HEK293 (cell line): ENCODE measurements around the gene SFT2D2.

ENCODE experiments used
- CTCF ChIA-PET: fragments of 350-600 bp; formaldehyde crosslinking; extraction: SDS; loops from one replicate; lab custom pipeline; 2021; ENCODE audit warnings: antibody characterized with exemption; lab: Yijun Ruan, JAX
- POLR2A ChIA-PET: fragments of 300-600 bp; formaldehyde crosslinking; extraction: SDS; loops from one replicate; lab custom pipeline; 2020; ENCODE audit warnings: antibody characterized with exemption, inconsistent platforms; lab: Yijun Ruan, JAX
- H3K27ac ChIP-seq: fragments of 200-500 bp; sonication (Bioruptor generic); 2 replicates; pipeline ENCODE4 v1.5.1; 2014; ENCODE audit warnings: low read depth, low read length, control low read depth, inconsistent platforms; ENCODE audit errors: extremely low read depth
- H3K36me3 ChIP-seq, 2 experiments: fragments of 200-500 bp in 1 of 2; sonication (Bioruptor generic) in 1 of 2; 1 replicate in 1 of 2; 2 replicates in 1 of 2; pipeline ENCODE4 v1.5.1; 2014 to 2017; ENCODE audit warnings: inconsistent platforms in 2 of 2, low read length in 2 of 2; ENCODE audit not compliant: control insufficient read depth in 2 of 2, insufficient read depth in 1 of 2
- H3K4me1 ChIP-seq: fragments of 200-500 bp; sonication (Bioruptor generic); 2 replicates; pipeline ENCODE4 v1.5.1; 2014; ENCODE audit warnings: mild to moderate bottlenecking, low read length, inconsistent platforms; ENCODE audit not compliant: control insufficient read depth, insufficient read depth
- H3K4me3 ChIP-seq: 2 replicates; pipeline ENCODE4 v1.5.1; 2011; ENCODE audit warnings: low read depth, mild to moderate bottlenecking, control low read depth, low read length, moderate library complexity
- H3K9me3 ChIP-seq: fragments of 200-500 bp; sonication (Bioruptor generic); 2 replicates; pipeline ENCODE4 v1.5.1; 2014; ENCODE audit warnings: low read depth, low read length, inconsistent platforms; ENCODE audit not compliant: control insufficient read depth, insufficient read depth
- EGR2 ChIP-seq: fragments of 450-650 bp; formaldehyde crosslinking; IDR thresholded peaks from 2 replicates; pipeline ENCODE4 v1.5.1; 2016; ENCODE audit warnings: low read depth, missing biosample characterization, missing genetic modification characterization
- OSR2 ChIP-seq: fragments of 450-650 bp; formaldehyde crosslinking; IDR thresholded peaks from 2 replicates; pipeline ENCODE4 v1.5.1; 2016; ENCODE audit warnings: missing biosample characterization, missing genetic modification characterization
- PRDM1 ChIP-seq: fragments of 450-650 bp; formaldehyde crosslinking; IDR thresholded peaks from 2 replicates; pipeline ENCODE4; 2016; ENCODE audit warnings: missing biosample characterization, missing genetic modification characterization
- REPIN1 ChIP-seq: fragments of 450-650 bp; formaldehyde crosslinking; IDR thresholded peaks from 2 replicates; pipeline ENCODE4 v1.5.1; 2017; ENCODE audit warnings: missing biosample characterization, missing genetic modification characterization, low read depth
- REST ChIP-seq: fragments of 450-650 bp; formaldehyde crosslinking; IDR thresholded peaks from 2 replicates; pipeline ENCODE4 v1.5.1; 2016; ENCODE audit warnings: missing biosample characterization, missing genetic modification characterization
- YY1 ChIP-seq: fragments of 450-650 bp; formaldehyde crosslinking; IDR thresholded peaks from 2 replicates; pipeline ENCODE4 v1.5.1; 2018; ENCODE audit warnings: missing biosample characterization, missing genetic modification characterization
- ZBTB21 ChIP-seq: fragments of 450-650 bp; formaldehyde crosslinking; IDR thresholded peaks from 2 replicates; pipeline ENCODE4 v1.5.1; 2017; ENCODE audit warnings: missing biosample characterization, missing genetic modification characterization
- ZNF132 ChIP-seq: fragments of 450-650 bp; formaldehyde crosslinking; IDR thresholded peaks from 2 replicates; pipeline ENCODE4 v1.5.1; 2017; ENCODE audit warnings: missing biosample characterization, missing genetic modification characterization, borderline replicate concordance
- ZNF140 ChIP-seq: fragments of 450-650 bp; formaldehyde crosslinking; IDR thresholded peaks from 2 replicates; pipeline ENCODE4 v1.5.1; 2016; ENCODE audit warnings: missing biosample characterization, missing genetic modification characterization
- ZNF248 ChIP-seq: fragments of 450-650 bp; formaldehyde crosslinking; IDR thresholded peaks from 2 replicates; pipeline ENCODE4 v1.5.1; 2017; ENCODE audit warnings: missing biosample characterization, missing genetic modification characterization
- ZNF280C ChIP-seq: fragments of 450-650 bp; formaldehyde crosslinking; IDR thresholded peaks from 2 replicates; pipeline ENCODE4 v1.5.1; 2016; ENCODE audit warnings: missing biosample characterization, missing genetic modification characterization
- ZNF280D ChIP-seq: fragments of 450-650 bp; formaldehyde crosslinking; IDR thresholded peaks from 2 replicates; pipeline ENCODE4 v1.5.1; 2016; ENCODE audit warnings: missing biosample characterization, missing genetic modification characterization
- ZNF311 ChIP-seq: fragments of 450-650 bp; formaldehyde crosslinking; IDR thresholded peaks from 2 replicates; pipeline ENCODE4 v1.5.1; 2017; ENCODE audit warnings: missing biosample characterization, missing genetic modification characterization, borderline replicate concordance
- ZNF350 ChIP-seq: fragments of 450-650 bp; formaldehyde crosslinking; IDR thresholded peaks from 2 replicates; pipeline ENCODE4 v1.5.0; 2017; ENCODE audit warnings: missing biosample characterization, mild to moderate bottlenecking, missing genetic modification characterization
- ZNF394 ChIP-seq: fragments of 450-650 bp; formaldehyde crosslinking; IDR thresholded peaks from 2 replicates; pipeline ENCODE4 v1.5.1; 2016; ENCODE audit warnings: missing biosample characterization, missing genetic modification characterization, mild to moderate bottlenecking, moderate library complexity, borderline replicate concordance
- ZNF518A ChIP-seq: fragments of 450-650 bp; formaldehyde crosslinking; conservative IDR thresholded peaks from 2 replicates; pipeline ENCODE4 v1.5.1; 2016; ENCODE audit warnings: low read depth, missing biosample characterization, missing genetic modification characterization
- ZNF660 ChIP-seq: fragments of 450-650 bp; IDR thresholded peaks from 2 replicates; pipeline ENCODE4 v1.5.1; 2018; ENCODE audit warnings: missing biosample characterization, mild to moderate bottlenecking, missing genetic modification characterization

Gene SFT2D2

GRCh38 chr1:168285521-168285790 is 59.7 kb downstream of the SFT2D2 start (continued):
- peak; percentile 81 for TF ChIP-seq PRDM1 (tag by site-specific recombination)

GRCh38 chr1:168285971-168286927 is 60.4 kb downstream of the SFT2D2 start:
- Histone ChIP-seq H3K4me1 (peaks cover 11% of the 10 kb centered on the region; the same call in 1 of the 2 replicates), H3K4me3 (no peak overlapping the region), H3K27ac (no peak overlapping the region), H3K36me3 (no peaks in the 10 kb centered on the region), H3K9me3 (no peaks in the 10 kb centered on the region)
- CTCF ChIA-PET = interaction anchor here (0.6 to 1.0 kb wide), 4 partner anchors 10 to 1582 kb away, joined by 3 to 8 read pairs (median 4); no protein-coding TSS in a partner anchor
- no peak for TF ChIP-seq EGR2 (tag by site-specific recombination)
- no peak for TF ChIP-seq ZNF350
- peak; percentile 65; the same call in 1 of the 2 replicates for TF ChIP-seq ZNF140
- no peak for TF ChIP-seq ZNF280C (tag by site-specific recombination)
- TF ChIP-seq ZNF394 (tag by site-specific recombination) = no peak
- TF ChIP-seq YY1 (tag by site-specific recombination) = no peak
- TF ChIP-seq ZNF280D = no peak
- POLR2A ChIA-PET = no interaction called here

- Histone ChIP-seq H3K9me3 (no peaks in the 10 kb centered on the region), H3K36me3 (no peaks in the 10 kb centered on the region), H3K27ac (no peak overlapping the region), H3K4me1 (peaks cover 11% of the 10 kb centered on the region; the same call in 1 of the 2 replicates), H3K4me3 (no peak overlapping the region)
- ChIA-PET POLR2A (no interaction called here), CTCF (interaction anchor here (0.6 to 1.2 kb wide), 3 partner anchors 33 to 55 kb away, joined by 4 to 8 read pairs (median 5); no protein-coding TSS in a partner anchor)
- TF ChIP-seq REST (tag by site-specific recombination) (no peak), ZNF132 (tag by site-specific recombination) (no peak), ZBTB21 (tag by site-specific recombination) (peak; percentile 80), YY1 (tag by site-specific recombination) (no peak), ZNF660 (tag by site-specific recombination) (0 out of 2 replicates have a peak, but pooled peaks have one; percentile 46), ZNF311 (tag by site-specific recombination) (no peak), ZNF518A (tag by site-specific recombination) (peak; percentile 62), OSR2 (0 out of 2 replicates have a peak, but pooled peaks have one; percentile 26), ZNF248 (tag by site-specific recombination) (no peak), REPIN1 (tag by site-specific recombination) (no peak)
Measured at GRCh38 chr1:168287237-168287664, 61.4 kb downstream of the SFT2D2 start.
